AG04449 (cell line): ENCODE results near the gene REV3L.

Experiments
- CTCF ChIA-PET: fragments of 350-600 bp; formaldehyde crosslinking; extraction: SDS; loops from one replicate; lab custom pipeline; 2021; ENCODE audit warnings: antibody characterized with exemption; lab: Yijun Ruan, JAX
- POLR2A ChIA-PET: fragments of 400-600, 350-600 bp; formaldehyde crosslinking; extraction: SDS; loops from one replicate; lab custom pipeline; 2020; ENCODE audit warnings: antibody characterized with exemption, inconsistent platforms; lab: Yijun Ruan, JAX
- DNase-seq: peaks from one replicate; pipeline ENCODE4 v3.0.0-alpha.2; 2010; ENCODE audit warnings: low read depth, low spot score
- H3K4me3 ChIP-seq: 2 replicates; pipeline ENCODE4 v1.5.1; 2011; ENCODE audit warnings: low read depth, mild to moderate bottlenecking, control low read depth, low read length
- TF ChIP-seq, protein P1 (sequence below): IDR thresholded peaks from one replicate; pipeline ENCODE4 v1.5.1; 2011; ENCODE audit warnings: mild to moderate bottlenecking, moderate library complexity, low read length, control low read depth, inconsistent platforms; ENCODE audit not compliant: insufficient read depth; ENCODE audit errors: missing control alignments

Gene REV3L

DNA sequence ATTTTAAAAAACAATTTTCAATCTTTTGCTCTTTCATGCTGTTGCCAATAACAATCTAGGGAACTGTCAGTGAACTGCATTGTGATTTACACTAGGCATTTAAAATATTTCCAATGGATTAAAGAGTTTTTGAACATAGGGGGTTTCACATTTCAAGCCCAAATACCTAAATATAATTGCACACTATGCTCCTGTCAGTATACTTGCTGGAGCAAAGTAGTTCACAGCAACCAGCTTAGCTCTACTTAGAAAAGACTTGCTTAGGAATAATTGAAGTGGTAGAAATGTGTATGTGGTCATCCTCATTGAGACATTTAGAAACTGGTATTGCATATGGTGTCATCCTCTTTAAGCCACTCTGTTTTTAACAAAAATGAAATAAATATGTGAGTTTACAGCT is 41.7 kb upstream of the REV3L start:
- POLR2A ChIA-PET, result no interaction called here
- DNase-seq, result no peak
- CTCF ChIA-PET, result interaction anchor here (0.8 to 1.0 kb wide), 2 partner anchors 15 to 117 kb away, joined by 3 read pairs; no protein-coding TSS in a partner anchor
- TF ChIP-seq, protein P1, sequence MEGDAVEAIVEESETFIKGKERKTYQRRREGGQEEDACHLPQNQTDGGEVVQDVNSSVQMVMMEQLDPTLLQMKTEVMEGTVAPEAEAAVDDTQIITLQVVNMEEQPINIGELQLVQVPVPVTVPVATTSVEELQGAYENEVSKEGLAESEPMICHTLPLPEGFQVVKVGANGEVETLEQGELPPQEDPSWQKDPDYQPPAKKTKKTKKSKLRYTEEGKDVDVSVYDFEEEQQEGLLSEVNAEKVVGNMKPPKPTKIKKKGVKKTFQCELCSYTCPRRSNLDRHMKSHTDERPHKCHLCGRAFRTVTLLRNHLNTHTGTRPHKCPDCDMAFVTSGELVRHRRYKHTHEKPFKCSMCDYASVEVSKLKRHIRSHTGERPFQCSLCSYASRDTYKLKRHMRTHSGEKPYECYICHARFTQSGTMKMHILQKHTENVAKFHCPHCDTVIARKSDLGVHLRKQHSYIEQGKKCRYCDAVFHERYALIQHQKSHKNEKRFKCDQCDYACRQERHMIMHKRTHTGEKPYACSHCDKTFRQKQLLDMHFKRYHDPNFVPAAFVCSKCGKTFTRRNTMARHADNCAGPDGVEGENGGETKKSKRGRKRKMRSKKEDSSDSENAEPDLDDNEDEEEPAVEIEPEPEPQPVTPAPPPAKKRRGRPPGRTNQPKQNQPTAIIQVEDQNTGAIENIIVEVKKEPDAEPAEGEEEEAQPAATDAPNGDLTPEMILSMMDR, result no peak
- H3K4me3 ChIP-seq, result no peak overlapping the region

DNA sequence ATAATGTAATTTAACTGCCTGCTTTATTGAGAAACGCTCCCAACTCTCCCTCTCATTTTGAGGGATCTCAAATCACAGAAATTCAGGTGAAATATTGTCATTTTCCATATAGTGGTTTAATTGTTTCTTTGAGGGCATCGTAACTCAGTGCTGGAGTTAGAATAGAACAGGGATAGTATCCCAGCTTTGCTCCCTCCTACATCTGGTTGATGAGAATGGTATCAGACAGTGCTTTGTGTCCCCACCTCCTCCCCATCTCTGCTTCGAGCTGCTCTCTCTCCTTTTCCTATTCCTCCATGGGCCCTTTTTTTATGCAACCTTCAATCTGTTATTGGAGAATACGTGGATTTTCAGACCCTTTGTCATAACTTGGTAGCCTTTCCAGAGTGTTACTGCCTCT is 41.2 kb upstream of the REV3L start:
- POLR2A ChIA-PET, result no interaction called here
- TF ChIP-seq, protein P1, result no peak
- DNase-seq, result no peak
- no peak overlapping the region for H3K4me3 ChIP-seq
- CTCF ChIA-PET, result interaction anchor here (0.8 kb wide), 1 partner anchor 117 kb away, joined by 3 read pairs; no protein-coding TSS in a partner anchor

DNA sequence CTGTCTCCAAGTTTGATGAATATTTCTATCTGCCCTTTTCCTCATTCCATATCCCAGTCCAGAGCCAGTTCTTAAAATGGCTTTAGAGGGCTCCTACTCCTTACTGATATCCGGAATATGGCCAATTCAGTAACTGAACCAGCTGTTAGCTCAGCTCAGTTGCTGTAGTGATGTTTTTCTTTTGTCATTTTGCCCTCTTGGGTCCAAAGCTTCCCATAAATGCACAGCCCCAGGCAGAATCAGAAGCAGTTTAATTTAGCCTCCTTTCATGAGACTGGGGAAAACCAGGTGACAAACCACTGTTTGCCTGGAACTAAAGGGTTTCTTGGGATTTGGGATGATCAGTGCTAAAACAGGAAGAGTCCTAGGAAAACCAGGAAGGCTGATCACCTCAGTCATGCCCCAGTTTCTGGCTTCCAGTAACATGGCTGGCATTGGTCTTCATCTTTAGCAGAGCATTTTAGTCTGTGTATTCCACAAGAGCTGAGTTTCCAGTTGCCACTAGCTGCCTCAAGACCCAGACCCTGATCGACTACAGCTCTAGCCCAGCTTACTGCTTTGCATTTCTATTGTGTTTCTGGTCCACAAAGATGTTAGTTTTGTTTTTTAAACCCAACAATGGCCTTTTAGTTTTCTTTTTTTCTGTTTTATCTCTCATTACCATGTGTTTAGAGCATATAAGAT is 40.6 kb upstream of the REV3L start:
- TF ChIP-seq, protein P1, result no peak
- ChIA-PET POLR2A (no interaction called here), CTCF (no interaction called here)
- H3K4me3 ChIP-seq, result no peak overlapping the region
- DNase-seq, result no peak

DNA sequence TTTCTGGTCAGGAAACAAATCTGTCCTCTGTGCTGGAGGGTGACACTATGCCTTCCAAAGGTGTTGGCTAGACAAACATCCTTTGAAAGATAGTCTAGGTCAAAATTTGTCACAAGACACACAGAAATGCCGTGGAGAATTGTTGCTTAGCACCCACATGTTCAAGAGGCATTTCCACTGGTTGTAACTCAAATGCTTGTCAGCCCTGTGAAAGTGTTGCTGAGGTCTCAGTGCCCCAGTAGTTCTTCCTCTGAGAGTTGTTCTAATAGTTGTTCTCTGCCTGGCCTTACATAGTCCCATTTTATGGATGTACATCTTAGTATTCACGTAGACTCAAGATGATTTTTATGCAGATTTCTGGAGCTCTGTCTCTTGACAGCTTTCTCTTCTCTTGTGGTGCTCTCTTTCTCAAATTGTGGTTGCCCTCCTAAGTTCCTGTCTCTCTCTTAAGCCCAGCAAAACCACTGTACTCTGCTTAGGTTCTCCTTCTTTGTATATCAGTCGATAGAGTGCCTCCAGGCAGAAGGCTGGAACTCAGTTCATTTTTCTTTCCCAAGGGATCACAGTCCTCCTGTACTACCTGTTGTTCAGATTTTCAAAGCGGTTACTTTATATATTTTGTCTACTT is 39.5 kb upstream of the REV3L start:
- ChIA-PET POLR2A (no interaction called here), CTCF (interaction anchor here (0.9 to 1.4 kb wide), 2 partner anchors 9 to 35 kb away, joined by 3 to 4 read pairs; no protein-coding TSS in a partner anchor)
- DNase-seq, result no peak

DNA sequence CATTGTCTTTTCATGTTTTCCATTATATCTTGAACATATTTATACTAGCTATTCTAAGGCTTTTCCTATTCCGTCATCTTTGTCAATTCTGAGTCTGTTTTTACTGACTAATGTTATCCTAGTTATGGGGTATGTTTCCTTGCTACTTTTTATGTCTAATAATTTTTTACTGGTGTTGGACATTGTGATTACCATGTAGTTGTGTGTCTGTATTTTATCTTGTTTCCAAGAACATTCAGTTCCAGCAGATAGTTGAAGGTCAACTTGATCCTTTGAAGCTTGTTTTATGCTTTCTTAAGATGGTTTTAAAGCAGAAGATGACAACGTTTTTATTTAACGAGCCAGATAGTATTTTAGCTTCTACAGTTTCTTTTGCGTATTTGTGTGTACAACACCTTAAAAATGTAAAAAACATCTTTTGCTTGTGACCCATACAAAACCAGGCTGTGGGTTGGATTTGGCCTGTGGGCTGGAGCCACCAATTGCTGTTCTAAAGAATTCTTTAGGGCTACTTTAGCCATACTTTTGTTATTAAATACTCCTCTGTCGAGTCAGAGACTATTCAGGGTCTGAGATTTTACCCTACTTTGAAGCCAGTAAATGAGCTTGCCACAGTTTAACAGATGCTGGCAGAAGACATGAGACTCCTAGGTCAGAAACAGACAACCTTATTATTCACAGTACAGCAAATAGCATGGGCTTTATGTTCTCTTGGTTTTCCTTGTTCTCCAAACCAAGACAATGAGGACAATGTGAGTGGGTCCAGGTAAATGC is 38.7 kb upstream of the REV3L start:
- peak; percentile 19 for DNase-seq
- TF ChIP-seq, protein P1, result no peak
- POLR2A ChIA-PET, result no interaction called here
- CTCF ChIA-PET, result interaction anchor here (0.9 to 1.4 kb wide), 2 partner anchors 10 to 34 kb away, joined by 3 to 4 read pairs; no protein-coding TSS in a partner anchor
- H3K4me3 ChIP-seq, result no peak overlapping the region

More for the DNA sequence above, 39.5 kb upstream of the REV3L start:
- TF ChIP-seq, protein P1, result no peak
- H3K4me3 ChIP-seq, result no peak overlapping the region
